Esophagus muscularis mucosa (tissue), 4 donors: ENCODE data around the gene NHSL1.

ENCODE experiments used
- EP300 ChIP-seq: sonication (generic); formaldehyde crosslinking; IDR thresholded peaks from one replicate; pipeline ENCODE4 v1.6.1; 2017; ENCODE audit warnings: antibody characterized with exemption
- POLR2A ChIP-seq: fragments of 450-650 bp; IDR thresholded peaks from one replicate; pipeline ENCODE4 v1.6.1; 2017; ENCODE audit warnings: antibody characterized with exemption, moderate library complexity, mild to moderate bottlenecking, low read depth
- TF ChIP-seq, protein P1 (sequence below), 3 experiments: fragments of 200-600 bp in 2 of 3; fragments of 450-650 bp in 1 of 3; sonication (generic) in 2 of 3; IDR thresholded peaks; one replicate each; pipeline ENCODE4 v1.5.1; 2017 to 2019; ENCODE audit warnings: antibody characterized with exemption in 3 of 3, mild to moderate bottlenecking in 2 of 3, moderate library complexity in 1 of 3

GRCh38 chr6:138451043-138451442 is 48.3 kb downstream of the NHSL1 start:
- TF ChIP-seq, protein P1, sequence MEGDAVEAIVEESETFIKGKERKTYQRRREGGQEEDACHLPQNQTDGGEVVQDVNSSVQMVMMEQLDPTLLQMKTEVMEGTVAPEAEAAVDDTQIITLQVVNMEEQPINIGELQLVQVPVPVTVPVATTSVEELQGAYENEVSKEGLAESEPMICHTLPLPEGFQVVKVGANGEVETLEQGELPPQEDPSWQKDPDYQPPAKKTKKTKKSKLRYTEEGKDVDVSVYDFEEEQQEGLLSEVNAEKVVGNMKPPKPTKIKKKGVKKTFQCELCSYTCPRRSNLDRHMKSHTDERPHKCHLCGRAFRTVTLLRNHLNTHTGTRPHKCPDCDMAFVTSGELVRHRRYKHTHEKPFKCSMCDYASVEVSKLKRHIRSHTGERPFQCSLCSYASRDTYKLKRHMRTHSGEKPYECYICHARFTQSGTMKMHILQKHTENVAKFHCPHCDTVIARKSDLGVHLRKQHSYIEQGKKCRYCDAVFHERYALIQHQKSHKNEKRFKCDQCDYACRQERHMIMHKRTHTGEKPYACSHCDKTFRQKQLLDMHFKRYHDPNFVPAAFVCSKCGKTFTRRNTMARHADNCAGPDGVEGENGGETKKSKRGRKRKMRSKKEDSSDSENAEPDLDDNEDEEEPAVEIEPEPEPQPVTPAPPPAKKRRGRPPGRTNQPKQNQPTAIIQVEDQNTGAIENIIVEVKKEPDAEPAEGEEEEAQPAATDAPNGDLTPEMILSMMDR (IDR thresholded peaks at IDR 0.05), result no peak
- no peak for TF ChIP-seq EP300
- TF ChIP-seq POLR2A, result no peak
